Neural cell (in vitro differentiated cells): Measurements from ENCODE around the gene WDR31. TPM values are rescaled to one million over a fixed set of nuclear protein-coding genes. Genes with fewer than 3 reads are reported as not detected.

Source experiments
- H2AFZ ChIP-seq: fragments of 200-600, 300-800 bp; sonication (generic), shearing (Covaris generic); 2 replicates; pipeline ENCODE4 v1.6.0; 2014; ENCODE audit warnings: low read depth, mild to moderate bottlenecking, antibody characterized with exemption, low read length, moderate library complexity
- H3F3A ChIP-seq: fragments of 200-600 bp; shearing (Covaris generic); 2 replicates; pipeline ENCODE4 v1.6.1; 2016; ENCODE audit warnings: mild to moderate bottlenecking, moderate library complexity, mixed read lengths, antibody characterized with exemption, low read length; ENCODE audit not compliant: insufficient read depth, poor library complexity, severe bottlenecking
- H3K27ac ChIP-seq: fragments of 200-600, 300-800 bp; sonication (generic), shearing (Covaris generic); 2 replicates; pipeline ENCODE4 v1.5.1; 2014; ENCODE audit warnings: mild to moderate bottlenecking, low read length, moderate library complexity
- H3K27me3 ChIP-seq: fragments of 300-800, 200-600 bp; sonication (generic), shearing (Covaris generic); 2 replicates; pipeline ENCODE4 v1.6.0; 2014; ENCODE audit warnings: mild to moderate bottlenecking, low read depth, low read length, moderate library complexity; ENCODE audit not compliant: insufficient read depth
- H3K36me3 ChIP-seq: fragments of 300-800, 200-600 bp; sonication (generic), shearing (Covaris generic); 2 replicates; pipeline ENCODE4 v1.5.1; 2014; ENCODE audit warnings: mild to moderate bottlenecking, antibody characterized with exemption, low read length, moderate library complexity; ENCODE audit not compliant: insufficient read depth
- H3K4me2 ChIP-seq: fragments of 300-800, 200-600 bp; sonication (generic), shearing (Covaris generic); 2 replicates; pipeline ENCODE4 v1.6.0; 2014; ENCODE audit warnings: mild to moderate bottlenecking, low read length
- H3K4me3 ChIP-seq: fragments of 300-800, 200-600 bp; sonication (generic), shearing (Covaris generic); 2 replicates; pipeline ENCODE4 v1.5.1; 2014; ENCODE audit warnings: mild to moderate bottlenecking, low read length, moderate library complexity
- H3K79me2 ChIP-seq: fragments of 200-600 bp; shearing (Covaris generic); replicated peaks from 2 replicates; pipeline ENCODE4 v1.6.0; 2014; ENCODE audit warnings: mild to moderate bottlenecking, low read length, moderate library complexity; ENCODE audit not compliant: insufficient read depth
- H3K9ac ChIP-seq: fragments of 300-800, 200-600 bp; sonication (generic), shearing (Covaris generic); 2 replicates; pipeline ENCODE4 v1.6.1; 2016; ENCODE audit warnings: mild to moderate bottlenecking, low read length, mixed read lengths
- H3K9me2 ChIP-seq: fragments of 200-600 bp; shearing (Covaris generic); 2 replicates; pipeline ENCODE4 v1.6.1; 2016; ENCODE audit warnings: mild to moderate bottlenecking, low read length, mixed read lengths; ENCODE audit not compliant: insufficient read depth
- H3K9me3 ChIP-seq: fragments of 200-600, 300-800 bp; sonication (generic), shearing (Covaris generic); 2 replicates; pipeline ENCODE4 v1.6.1; 2016; ENCODE audit warnings: mild to moderate bottlenecking, mixed run types, low read length, moderate library complexity, mixed read lengths
- H4K20me1 ChIP-seq: fragments of 200-600 bp; shearing (Covaris generic); 2 replicates; pipeline ENCODE4 v1.6.1; 2016; ENCODE audit warnings: mild to moderate bottlenecking, mixed run types; ENCODE audit not compliant: insufficient read depth
- EP300 ChIP-seq: fragments of 450-650 bp; conservative IDR thresholded peaks from 2 replicates; pipeline ENCODE4 v1.6.1; 2014; ENCODE audit warnings: antibody characterized with exemption, mild to moderate bottlenecking, moderate library complexity; ENCODE audit not compliant: poor library complexity, severe bottlenecking
- EZH2 ChIP-seq: fragments of 200-600, 300-800 bp; shearing (Covaris generic), sonication (generic); IDR thresholded peaks from 2 replicates; pipeline ENCODE4 v1.6.1; 2014; ENCODE audit warnings: antibody characterized with exemption, low read length, borderline replicate concordance, mild to moderate bottlenecking; ENCODE audit not compliant: insufficient read depth, poor library complexity, severe bottlenecking
- MXI1 ChIP-seq: fragments of 450-650 bp; conservative IDR thresholded peaks from 2 replicates; pipeline ENCODE4 v1.6.1; 2014; ENCODE audit warnings: antibody characterized with exemption, mild to moderate bottlenecking; ENCODE audit not compliant: poor library complexity, severe bottlenecking
- POLR2AphosphoS5 ChIP-seq: IDR thresholded peaks from 2 replicates; pipeline ENCODE4 v1.6.1; 2012
- RAD21 ChIP-seq: fragments of 450-650 bp; conservative IDR thresholded peaks from 2 replicates; pipeline ENCODE4 v1.6.1; 2014; ENCODE audit warnings: antibody characterized with exemption, mild to moderate bottlenecking, moderate library complexity
- SMC3 ChIP-seq: fragments of 450-650 bp; conservative IDR thresholded peaks from 2 replicates; pipeline ENCODE4 v1.6.1; 2014; ENCODE audit warnings: antibody characterized with exemption, mild to moderate bottlenecking, moderate library complexity; ENCODE audit not compliant: poor library complexity
- TAF1 ChIP-seq: IDR thresholded peaks from 2 replicates; pipeline ENCODE4 v1.6.1; 2012; ENCODE audit warnings: low read depth
- polyA plus RNA-seq: library from polyadenylated mRNA; depleted of rRNA; stranded (reverse); fragments of >200 nt; gene quantifications from 2 replicates; pipeline ENCODE4 v1.2.3, GENCODE V29; 2014
- TF ChIP-seq, protein P1 (sequence below): fragments of 450-650 bp; IDR thresholded peaks from 2 replicates; pipeline ENCODE4 v1.5.1; 2014; ENCODE audit warnings: antibody characterized with exemption, mild to moderate bottlenecking, moderate library complexity; ENCODE audit not compliant: poor library complexity, severe bottlenecking
- TF ChIP-seq, protein P2 (sequence below): IDR thresholded peaks from 2 replicates; pipeline ENCODE4 v1.6.1; 2012; ENCODE audit warnings: borderline replicate concordance

Gene WDR31
- polyA plus RNA-seq, 1 donor from 2014 or later = 0.59 TPM

DNA sequence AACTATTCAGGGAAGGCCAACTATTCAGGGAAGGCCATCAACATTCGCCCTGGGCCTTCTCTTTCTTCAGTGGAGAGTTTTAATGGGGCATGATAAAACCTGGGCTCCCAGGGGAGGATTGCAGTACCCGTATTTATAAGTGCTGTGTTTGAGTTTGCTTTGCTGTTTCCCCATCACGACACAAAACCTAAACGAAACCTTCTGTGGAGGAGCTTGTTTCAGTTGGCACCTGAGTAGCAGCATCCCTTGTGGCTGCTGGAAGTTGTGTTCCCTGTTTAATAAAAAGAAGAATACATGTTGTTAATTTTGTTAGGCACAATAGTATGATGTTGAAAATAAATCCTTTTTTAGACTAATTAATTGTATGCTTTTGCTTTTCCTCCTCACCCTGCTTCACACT lies 8.3 kb downstream of the WDR31 start:
- Histone ChIP-seq H2AFZ (no peak overlapping the region), H3K9ac (no peak overlapping the region), H3K4me3 (no peak overlapping the region), H3K36me3 (no peaks in the 10 kb centered on the region), H3K9me2 (no peaks in the 10 kb centered on the region), H4K20me1 (no peaks in the 10 kb centered on the region), H3K79me2 (no peaks in the 10 kb centered on the region), H3K9me3 (no peaks in the 10 kb centered on the region), H3K27me3 (no peaks in the 10 kb centered on the region), H3F3A (no peaks in the 10 kb centered on the region), H3K27ac (no peak overlapping the region), H3K4me2 (no peak overlapping the region)
- TF ChIP-seq RAD21 (no peak), SMC3 (no peak)

DNA sequence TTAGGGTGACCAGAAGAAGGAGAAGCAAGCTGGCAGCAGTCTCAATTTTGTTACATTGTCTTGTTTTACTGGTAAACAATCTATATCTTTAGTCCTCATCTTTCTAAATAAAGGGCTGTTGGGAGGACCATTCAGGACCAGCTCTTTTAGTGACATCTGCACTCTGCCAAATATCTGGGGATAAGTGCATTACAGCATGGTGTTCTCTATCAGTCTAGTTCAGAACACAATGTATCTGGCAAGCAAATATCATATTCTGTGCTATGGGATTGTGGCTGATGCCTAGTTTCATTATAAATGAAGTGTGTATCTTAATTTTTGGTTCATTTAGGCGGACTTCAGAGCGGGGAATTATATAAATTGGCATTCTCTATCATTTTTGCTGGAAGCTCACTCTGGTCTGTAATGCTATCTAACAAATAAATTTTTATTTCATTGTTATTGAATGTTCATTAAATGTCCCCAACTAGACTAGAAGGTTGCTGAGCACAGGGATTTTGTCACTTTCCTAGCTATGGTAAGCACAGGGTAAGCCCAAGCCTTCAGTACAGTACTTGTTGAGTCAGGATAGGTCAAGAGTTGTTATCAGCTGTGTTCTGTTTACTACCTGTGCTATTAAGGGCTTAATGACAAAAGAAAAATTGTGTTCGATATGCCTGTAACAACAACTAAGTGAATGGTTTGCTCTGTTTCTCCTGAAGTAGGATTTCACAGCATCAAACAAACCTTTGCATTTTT lies 11.9 kb downstream of the WDR31 start:
- H3K27me3 ChIP-seq = no peaks in the 10 kb centered on the region
- no peaks in the 10 kb centered on the region for H3F3A ChIP-seq
- H2AFZ ChIP-seq = no peak overlapping the region
- no peak overlapping the region for H3K27ac ChIP-seq
- TF ChIP-seq EP300 = no peak
- TF ChIP-seq EZH2 = no peak
- TF ChIP-seq TAF1 = no peak
- no peak for TF ChIP-seq MXI1
- TF ChIP-seq POLR2AphosphoS5 = no peak
- TF ChIP-seq RAD21 = no peak
- TF ChIP-seq, protein P1, sequence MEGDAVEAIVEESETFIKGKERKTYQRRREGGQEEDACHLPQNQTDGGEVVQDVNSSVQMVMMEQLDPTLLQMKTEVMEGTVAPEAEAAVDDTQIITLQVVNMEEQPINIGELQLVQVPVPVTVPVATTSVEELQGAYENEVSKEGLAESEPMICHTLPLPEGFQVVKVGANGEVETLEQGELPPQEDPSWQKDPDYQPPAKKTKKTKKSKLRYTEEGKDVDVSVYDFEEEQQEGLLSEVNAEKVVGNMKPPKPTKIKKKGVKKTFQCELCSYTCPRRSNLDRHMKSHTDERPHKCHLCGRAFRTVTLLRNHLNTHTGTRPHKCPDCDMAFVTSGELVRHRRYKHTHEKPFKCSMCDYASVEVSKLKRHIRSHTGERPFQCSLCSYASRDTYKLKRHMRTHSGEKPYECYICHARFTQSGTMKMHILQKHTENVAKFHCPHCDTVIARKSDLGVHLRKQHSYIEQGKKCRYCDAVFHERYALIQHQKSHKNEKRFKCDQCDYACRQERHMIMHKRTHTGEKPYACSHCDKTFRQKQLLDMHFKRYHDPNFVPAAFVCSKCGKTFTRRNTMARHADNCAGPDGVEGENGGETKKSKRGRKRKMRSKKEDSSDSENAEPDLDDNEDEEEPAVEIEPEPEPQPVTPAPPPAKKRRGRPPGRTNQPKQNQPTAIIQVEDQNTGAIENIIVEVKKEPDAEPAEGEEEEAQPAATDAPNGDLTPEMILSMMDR = no peak
- TF ChIP-seq, protein P2, sequence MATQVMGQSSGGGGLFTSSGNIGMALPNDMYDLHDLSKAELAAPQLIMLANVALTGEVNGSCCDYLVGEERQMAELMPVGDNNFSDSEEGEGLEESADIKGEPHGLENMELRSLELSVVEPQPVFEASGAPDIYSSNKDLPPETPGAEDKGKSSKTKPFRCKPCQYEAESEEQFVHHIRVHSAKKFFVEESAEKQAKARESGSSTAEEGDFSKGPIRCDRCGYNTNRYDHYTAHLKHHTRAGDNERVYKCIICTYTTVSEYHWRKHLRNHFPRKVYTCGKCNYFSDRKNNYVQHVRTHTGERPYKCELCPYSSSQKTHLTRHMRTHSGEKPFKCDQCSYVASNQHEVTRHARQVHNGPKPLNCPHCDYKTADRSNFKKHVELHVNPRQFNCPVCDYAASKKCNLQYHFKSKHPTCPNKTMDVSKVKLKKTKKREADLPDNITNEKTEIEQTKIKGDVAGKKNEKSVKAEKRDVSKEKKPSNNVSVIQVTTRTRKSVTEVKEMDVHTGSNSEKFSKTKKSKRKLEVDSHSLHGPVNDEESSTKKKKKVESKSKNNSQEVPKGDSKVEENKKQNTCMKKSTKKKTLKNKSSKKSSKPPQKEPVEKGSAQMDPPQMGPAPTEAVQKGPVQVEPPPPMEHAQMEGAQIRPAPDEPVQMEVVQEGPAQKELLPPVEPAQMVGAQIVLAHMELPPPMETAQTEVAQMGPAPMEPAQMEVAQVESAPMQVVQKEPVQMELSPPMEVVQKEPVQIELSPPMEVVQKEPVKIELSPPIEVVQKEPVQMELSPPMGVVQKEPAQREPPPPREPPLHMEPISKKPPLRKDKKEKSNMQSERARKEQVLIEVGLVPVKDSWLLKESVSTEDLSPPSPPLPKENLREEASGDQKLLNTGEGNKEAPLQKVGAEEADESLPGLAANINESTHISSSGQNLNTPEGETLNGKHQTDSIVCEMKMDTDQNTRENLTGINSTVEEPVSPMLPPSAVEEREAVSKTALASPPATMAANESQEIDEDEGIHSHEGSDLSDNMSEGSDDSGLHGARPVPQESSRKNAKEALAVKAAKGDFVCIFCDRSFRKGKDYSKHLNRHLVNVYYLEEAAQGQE = no peak
- no peak for TF ChIP-seq SMC3
- no peak overlapping the region for H3K4me3 ChIP-seq
- no peaks in the 10 kb centered on the region for H3K9me3 ChIP-seq
- no peaks in the 10 kb centered on the region for H3K9me2 ChIP-seq
- no peaks in the 10 kb centered on the region for H3K36me3 ChIP-seq
- no peak overlapping the region for H3K9ac ChIP-seq
- no peaks in the 10 kb centered on the region for H4K20me1 ChIP-seq
- no peak overlapping the region for H3K4me2 ChIP-seq
- no peaks in the 10 kb centered on the region for H3K79me2 ChIP-seq
